Progenitor cell of endocrine pancreas (in vitro differentiated cells): ENCODE results near the gene ZNF653. TPM values are rescaled to one million over a fixed set of nuclear protein-coding genes. Genes with fewer than 3 reads are reported as not detected.
"Not testable (repeated sequence)": the region's sequence is repeated elsewhere in the genome, so short reads cannot be mapped to it uniquely, and the experiment has no call there.

Experiments used
- DNase-seq: peaks from one replicate; pipeline ENCODE4 v3.0.0; 2021; ENCODE audit warnings: low spot score; ENCODE audit not compliant: unreplicated experiment
- H3K27ac Mint-ChIP-seq: 2 replicates; pipeline ENCODE4 v1.8.0; 2021; ENCODE audit warnings: mild to moderate bottlenecking, moderate library complexity, mixed read lengths
- H3K27me3 Mint-ChIP-seq: 2 replicates; pipeline ENCODE4 v1.8.0; 2021; ENCODE audit warnings: mixed read lengths
- H3K36me3 Mint-ChIP-seq: 2 replicates; pipeline ENCODE4 v1.8.0; 2022; ENCODE audit warnings: mixed read lengths; ENCODE audit not compliant: insufficient read depth
- H3K4me1 Mint-ChIP-seq: 2 replicates; pipeline ENCODE4 v1.8.0; 2021; ENCODE audit warnings: low read depth, mixed read lengths
- H3K4me3 Mint-ChIP-seq: 2 replicates; pipeline ENCODE4 v1.8.0; 2021; ENCODE audit warnings: low read depth, mild to moderate bottlenecking, moderate library complexity, mixed read lengths
- H3K9me3 Mint-ChIP-seq: 2 replicates; pipeline ENCODE4 v1.8.0; 2021; ENCODE audit warnings: low read depth, mixed read lengths
- CTCF ChIP-seq: fragments of 200-600 bp; sonication (generic); IDR thresholded peaks from one replicate; pipeline ENCODE4 v1.5.0; 2021; ENCODE audit warnings: antibody characterized with exemption, mild to moderate bottlenecking; ENCODE audit not compliant: unreplicated experiment
- total RNA-seq: library from RNA; stranded (reverse); gene quantifications from 2 replicates; pipeline ENCODE4 v1.2.1, GENCODE V29; 2021

The ZNF653 gene
- total RNA-seq, 1 donor from 2014 or later = 17.6 TPM

DNA sequence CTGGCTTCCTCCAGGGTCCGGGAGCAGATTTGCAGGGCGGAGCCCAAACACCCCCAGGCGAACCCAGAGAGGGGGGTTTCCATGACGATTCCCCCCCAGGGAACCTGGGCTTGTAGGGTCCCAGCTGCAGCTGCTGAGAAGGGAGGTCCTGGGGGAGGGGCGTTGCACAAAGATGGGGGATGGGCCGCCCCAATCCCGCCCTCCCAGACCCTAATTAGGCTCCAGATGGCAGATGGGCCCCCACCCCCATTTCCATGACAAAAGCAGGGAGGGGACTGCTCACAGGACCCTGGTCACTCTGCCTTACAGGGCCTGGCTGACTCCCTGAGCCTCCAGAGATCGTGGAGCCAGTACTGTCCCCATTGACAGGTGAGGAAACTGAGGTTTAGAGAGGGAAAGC lies 40.0 kb downstream of the ZNF653 start:
- Mint-ChIP-seq H3K4me1 (no peaks in the 10 kb centered on the region), H3K9me3 (no peaks in the 10 kb centered on the region), H3K27me3 (peaks cover 2% of the 10 kb centered on the region), H3K27ac (no peak overlapping the region), H3K4me3 (no peak overlapping the region), H3K36me3 (no peaks in the 10 kb centered on the region)
- TF ChIP-seq CTCF = no peak
- DNase-seq = no peak

- H3K27ac Mint-ChIP-seq = no peak overlapping the region
- peaks cover 2% of the 10 kb centered on the region for H3K27me3 Mint-ChIP-seq
- H3K4me1 Mint-ChIP-seq = no peaks in the 10 kb centered on the region
- H3K4me3 Mint-ChIP-seq = no peak overlapping the region
- TF ChIP-seq CTCF = no peak
- DNase-seq = no peak
- no peaks in the 10 kb centered on the region for H3K36me3 Mint-ChIP-seq
- no peaks in the 10 kb centered on the region for H3K9me3 Mint-ChIP-seq
These were observed 41.0 kb downstream of the ZNF653 start for GRCh38 chr19:11464333-11465265.

- Mint-ChIP-seq H3K4me3 (no peak overlapping the region), H3K9me3 (no peaks in the 10 kb centered on the region), H3K4me1 (no peaks in the 10 kb centered on the region), H3K27ac (no peak overlapping the region), H3K36me3 (no peaks in the 10 kb centered on the region), H3K27me3 (peaks cover 2% of the 10 kb centered on the region)
- DNase-seq = no peak
- TF ChIP-seq CTCF = no peak
These were observed 42.2 kb downstream of the ZNF653 start for GRCh38 chr19:11463391-11463790.

GRCh38 chr19:11461453-11461852 lies 44.2 kb downstream of the ZNF653 start:
- no peak overlapping the region for H3K27ac Mint-ChIP-seq
- H3K4me1 Mint-ChIP-seq = no peaks in the 10 kb centered on the region
- DNase-seq = no peak
- no peak overlapping the region for H3K4me3 Mint-ChIP-seq
- no peaks in the 10 kb centered on the region for H3K36me3 Mint-ChIP-seq
- no peak for TF ChIP-seq CTCF
- H3K27me3 Mint-ChIP-seq = no peaks in the 10 kb centered on the region
- no peaks in the 10 kb centered on the region for H3K9me3 Mint-ChIP-seq

DNA sequence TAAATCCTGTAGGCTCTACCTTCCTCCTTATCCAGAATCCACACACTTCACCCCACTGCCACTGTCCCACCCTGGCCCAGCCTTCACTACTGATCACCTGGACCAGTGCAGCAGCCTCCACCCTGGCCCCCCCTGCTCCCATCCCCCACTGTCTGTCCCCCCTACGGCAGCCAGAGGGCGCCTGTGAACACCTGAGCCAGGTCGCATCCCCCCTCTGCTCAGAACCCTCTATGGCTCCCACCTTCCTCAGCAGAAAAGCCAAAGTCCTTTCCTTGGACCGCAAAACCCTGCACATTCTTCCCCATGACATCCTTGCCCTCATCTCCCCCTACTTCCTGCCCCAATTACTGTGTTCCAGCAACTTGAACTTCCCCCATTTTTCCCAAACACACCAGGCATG lies 45.4 kb downstream of the ZNF653 start:
- no peaks in the 10 kb centered on the region for H3K36me3 Mint-ChIP-seq
- TF ChIP-seq CTCF = peak; percentile 29
- no peaks in the 10 kb centered on the region for H3K4me1 Mint-ChIP-seq
- no peak overlapping the region for H3K27ac Mint-ChIP-seq
- DNase-seq = no peak
- H3K4me3 Mint-ChIP-seq = no peak overlapping the region
- H3K27me3 Mint-ChIP-seq = no peaks in the 10 kb centered on the region
- H3K9me3 Mint-ChIP-seq = no peaks in the 10 kb centered on the region

DNA sequence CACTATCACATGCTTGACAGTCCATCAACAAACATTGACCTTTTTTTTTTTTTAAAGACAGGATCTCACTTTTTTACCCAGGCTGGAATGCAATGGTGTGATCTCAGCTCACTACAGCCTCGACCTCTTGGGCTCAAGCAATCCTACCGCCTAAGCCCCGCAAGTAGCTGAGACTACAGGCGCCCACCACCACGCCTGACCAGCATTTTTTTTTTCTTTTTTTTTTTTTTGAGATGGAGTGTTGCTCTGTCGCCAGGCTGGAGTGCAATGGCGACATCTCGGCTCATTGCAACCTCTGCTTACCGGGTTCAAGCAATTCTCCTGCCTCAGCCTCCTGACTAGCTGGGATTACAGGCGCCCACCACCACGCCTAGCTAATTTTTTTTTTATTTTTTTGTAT lies 46.7 kb downstream of the ZNF653 start:
- H3K36me3 Mint-ChIP-seq, H3K27ac Mint-ChIP-seq, DNase-seq, H3K27me3 Mint-ChIP-seq, H3K4me1 Mint-ChIP-seq, H3K4me3 Mint-ChIP-seq, H3K9me3 Mint-ChIP-seq: not testable (repeated sequence)
